Measurements from ENCODE around the gene AQP6.

Gene AQP6

GRCh38 chr12:49946497-49946896 is 26.2 kb upstream of the AQP6 start:
- no peak overlapping the region for H3K4me3 ChIP-seq (replicated peaks in 1 of 2; ENCODE audit: low read depth in 2 of 2, low read length in 2 of 2)
- DNase-seq (ENCODE audit: low read depth in 2 of 2), result no peak
- no peak for TF ChIP-seq CTCF (IDR thresholded peaks at IDR 0.05; ENCODE audit: low read depth, low read length)

- H3K4me3 ChIP-seq (replicated peaks in 1 of 2; ENCODE audit: low read depth in 2 of 2, low read length in 2 of 2), result no peak overlapping the region
- DNase-seq (ENCODE audit: low read depth in 2 of 2), result no peak
- TF ChIP-seq CTCF (IDR thresholded peaks at IDR 0.05; ENCODE audit: low read depth, low read length), result no peak
Observed at GRCh38 chr12:49947593-49948226, 25.0 kb upstream of the AQP6 start.

DNA sequence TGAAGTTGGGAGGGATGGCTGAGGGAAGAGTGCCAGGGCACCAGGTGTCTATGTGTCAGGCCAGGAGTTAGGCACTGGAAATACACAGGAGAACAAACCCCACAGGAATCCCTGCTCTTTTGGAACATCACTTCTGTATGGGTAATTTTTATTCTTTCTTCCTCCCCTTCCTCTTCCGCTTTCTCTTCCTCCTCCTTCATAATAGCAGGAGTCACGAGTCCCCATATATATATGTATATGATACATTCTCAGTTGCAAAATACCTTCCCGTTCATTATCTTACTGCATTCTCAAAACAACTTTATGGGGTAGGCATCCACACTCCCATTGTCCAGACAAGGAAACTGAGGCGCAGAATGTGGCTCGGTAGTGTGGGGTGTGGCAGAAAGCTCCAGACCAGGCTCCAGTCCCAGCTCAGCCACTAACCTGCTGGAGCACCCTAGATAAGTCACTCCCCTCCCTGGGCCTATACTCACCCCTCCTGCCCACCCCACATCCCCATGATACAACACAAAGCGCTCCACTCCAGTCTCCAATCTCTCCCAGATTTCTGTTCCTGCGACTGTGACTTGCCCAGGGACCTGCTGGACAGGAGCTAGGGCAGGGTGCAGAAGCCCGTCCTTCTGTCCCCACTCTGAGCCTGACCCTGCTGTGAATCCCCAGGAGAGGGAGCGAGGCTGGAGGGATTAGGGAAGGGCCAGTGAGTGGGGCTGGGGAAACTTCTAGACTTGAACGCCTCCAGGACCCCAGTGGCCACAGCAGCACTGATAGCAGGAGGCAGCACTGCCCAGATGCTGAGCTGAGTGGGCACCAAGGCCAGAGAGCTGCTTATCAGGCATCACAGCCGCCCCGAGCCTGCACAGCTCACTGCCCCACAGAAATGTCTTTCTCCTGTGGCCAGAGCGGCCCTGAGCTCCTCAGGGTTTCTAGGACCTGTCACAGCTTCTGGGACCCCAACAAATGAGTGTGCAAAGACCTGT is 23.6 kb upstream of the AQP6 start:
- no peak for TF ChIP-seq CTCF (IDR thresholded peaks at IDR 0.05; ENCODE audit: low read depth, low read length)

GRCh38 chr12:49949866-49950265 is 22.9 kb upstream of the AQP6 start:
- no peak overlapping the region for H3K4me3 ChIP-seq (replicated peaks in 1 of 2; ENCODE audit: low read depth in 2 of 2, low read length in 2 of 2)
- TF ChIP-seq CTCF (IDR thresholded peaks at IDR 0.05; ENCODE audit: low read depth, low read length), result no peak
- DNase-seq (ENCODE audit: low read depth in 2 of 2), result no peak

More for the DNA sequence above, 23.6 kb upstream of the AQP6 start:
- DNase-seq (ENCODE audit: low read depth in 2 of 2), result no peak
- H3K4me3 ChIP-seq (replicated peaks in 1 of 2; ENCODE audit: low read depth in 2 of 2, low read length in 2 of 2), result no peak overlapping the region

GRCh38 chr12:49950273-49951251 is 22.2 kb upstream of the AQP6 start, which contains the start of gene AQP2:
Gene AQP2, plus strand, starts transcription at chr12:49950737. Its CDS starts 94 bp downstream, at chr12:49950831.
- DNase-seq (ENCODE audit: low read depth in 2 of 2), result peak in 1 of 2 donors; percentile 64
- TF ChIP-seq CTCF (IDR thresholded peaks at IDR 0.05; ENCODE audit: low read depth, low read length), result no peak
- H3K4me3 ChIP-seq (replicated peaks in 1 of 2; ENCODE audit: low read depth in 2 of 2, low read length in 2 of 2), result no peak within 1 kb of the TSS

All from cardiac fibroblast (primary cell).